ENCODE data around the gene CTNNBL1.

The CTNNBL1 gene

DNA sequence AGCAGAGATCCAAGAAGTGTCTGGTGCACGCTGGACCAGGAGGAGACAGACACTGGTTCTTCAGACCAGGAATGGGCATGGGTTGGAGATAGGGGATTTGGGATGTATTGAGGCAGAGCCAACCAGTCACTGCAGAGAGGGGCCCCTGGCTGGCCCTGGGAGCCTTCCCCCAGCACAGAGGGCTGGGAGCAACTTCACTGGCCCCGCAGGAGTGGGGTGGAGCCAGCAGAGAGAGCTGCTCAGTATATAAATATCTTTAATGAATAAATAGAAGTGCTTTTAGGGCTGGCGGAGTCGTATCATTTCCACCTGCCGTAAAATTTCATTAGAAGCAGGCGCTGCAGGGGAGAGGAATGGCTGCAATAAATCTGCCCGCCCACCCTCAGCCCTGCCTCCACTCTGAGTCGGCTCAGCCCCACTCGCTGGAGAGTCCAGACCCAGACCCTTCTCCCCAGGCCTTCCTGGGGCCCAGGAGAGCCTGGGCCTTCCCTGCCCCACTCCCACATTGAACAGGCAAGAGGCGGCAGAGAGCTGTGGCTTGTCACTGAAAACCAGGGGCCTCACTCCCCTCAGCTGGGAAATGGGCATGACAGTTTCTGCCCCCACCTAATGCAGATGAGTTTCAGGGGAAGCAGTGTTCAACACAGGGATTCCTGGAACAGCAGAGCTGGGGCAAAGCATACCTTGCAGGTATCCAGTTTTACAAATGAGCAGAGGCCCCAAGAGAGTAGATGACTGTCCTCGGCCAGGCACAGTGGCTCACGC, 185.2 kb downstream of the CTNNBL1 start:
- H2BK5ac ChIP-seq (ENCODE audit: low read depth, low read length, poor library complexity, severe bottlenecking) = no peak overlapping the region
- H3K23ac ChIP-seq (ENCODE audit: low read length in 2 of 2) = no peak overlapping the region
- H3K4ac ChIP-seq (ENCODE audit: low read depth in 1 of 2, low read length in 2 of 2) = no peak overlapping the region
- H2BK120ac ChIP-seq (ENCODE audit: low read depth, low read length) = no peak overlapping the region
- no peak overlapping the region for H2BK15ac ChIP-seq (ENCODE audit: low read depth, poor library complexity, severe bottlenecking)
- H3K14ac ChIP-seq (ENCODE audit: low read length in 2 of 2) = no peak overlapping the region
- no peak overlapping the region for H3K27ac ChIP-seq (ENCODE audit: low read length, poor library complexity, severe bottlenecking)
- no peak overlapping the region for H2BK12ac ChIP-seq (ENCODE audit: low read length in 2 of 2)
- 69% methylated on average over 11 of the region's 12 CpGs for WGBS
- H3K4me1 ChIP-seq (ENCODE audit: control insufficient read depth, insufficient read depth, low read depth, low read length) = no peaks in the 10 kb centered on the region
- no peaks in the 10 kb centered on the region for H3K79me1 ChIP-seq (replicated peaks; ENCODE audit: low read length, poor library complexity, severe bottlenecking)
- no peak overlapping the region for H4K91ac ChIP-seq (ENCODE audit: low read length)
- no peak overlapping the region for H2AFZ ChIP-seq (ENCODE audit: low read depth, low read length)
- no peak overlapping the region for H3K18ac ChIP-seq (ENCODE audit: low read depth in 1 of 2, low read length in 2 of 2)
- no peak overlapping the region for H2AK5ac ChIP-seq (ENCODE audit: low read length, severe bottlenecking)
- peaks cover 10 to 45% of the 10 kb centered on the region in 2 experiments for H3K27me3 ChIP-seq (ENCODE audit: control insufficient read depth in 1 of 2, insufficient read depth in 1 of 2, low read length in 2 of 2)
- H3K9ac ChIP-seq (ENCODE audit: low read length) = no peak overlapping the region
- H3K9me3 ChIP-seq (ENCODE audit: control insufficient read depth, low read length) = no peaks in the 10 kb centered on the region
- no peak overlapping the region for H4K8ac ChIP-seq (ENCODE audit: low read length)
- peaks cover 6 to 20% of the 10 kb centered on the region in 2 experiments for H3K36me3 ChIP-seq (ENCODE audit: control insufficient read depth in 1 of 2, insufficient read depth in 2 of 2, low read depth in 1 of 2, low read length in 2 of 2)
- H3K4me2 ChIP-seq (ENCODE audit: low read length, poor library complexity, severe bottlenecking) = no peak overlapping the region
- no peak for DNase-seq
- H3K4me3 ChIP-seq (ENCODE audit: insufficient read depth in 1 of 2, low read depth in 1 of 2, low read length in 2 of 2) = no peak overlapping the region

DNA sequence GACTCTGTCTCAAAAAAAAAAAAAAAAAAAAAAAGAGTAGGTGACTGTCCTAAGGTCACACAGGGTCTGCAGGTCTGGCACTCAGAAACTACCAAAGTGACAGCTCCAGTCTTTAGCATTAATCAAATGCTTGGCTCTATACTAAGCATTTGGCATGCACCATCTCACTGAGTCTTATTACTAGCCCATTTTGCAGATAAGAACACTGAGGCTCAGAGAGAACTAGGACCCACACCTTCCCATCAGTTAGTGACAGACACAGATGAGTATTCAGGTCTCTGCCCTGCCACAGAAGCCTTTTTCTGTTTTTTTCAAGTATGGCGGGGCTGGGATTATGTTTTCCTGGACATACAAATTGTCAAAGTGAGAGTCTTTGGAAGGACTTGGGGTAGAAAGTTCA, 186.0 kb downstream of the CTNNBL1 start:
- H2AFZ ChIP-seq (ENCODE audit: low read depth, low read length) = no peak overlapping the region
- no peak overlapping the region for H2BK5ac ChIP-seq (ENCODE audit: low read depth, low read length, poor library complexity, severe bottlenecking)
- H2BK120ac ChIP-seq (ENCODE audit: low read depth, low read length) = no peak overlapping the region
- peaks cover 10 to 47% of the 10 kb centered on the region in 2 experiments for H3K27me3 ChIP-seq (ENCODE audit: control insufficient read depth in 1 of 2, insufficient read depth in 1 of 2, low read length in 2 of 2)
- H3K18ac ChIP-seq (ENCODE audit: low read depth in 1 of 2, low read length in 2 of 2) = no peak overlapping the region
- no peak overlapping the region for H2BK12ac ChIP-seq (ENCODE audit: low read length in 2 of 2)
- DNase-seq = no peak
- no peak overlapping the region for H4K91ac ChIP-seq (ENCODE audit: low read length)
- 82% methylated on average over 1 of the region's 1 CpG for WGBS
- no peak overlapping the region for H3K14ac ChIP-seq (ENCODE audit: low read length in 2 of 2)
- no peak overlapping the region for H3K23ac ChIP-seq (ENCODE audit: low read length in 2 of 2)
- no peaks in the 10 kb centered on the region for H3K9me3 ChIP-seq (ENCODE audit: control insufficient read depth, low read length)
- H4K8ac ChIP-seq (ENCODE audit: low read length) = no peak overlapping the region
- H2BK15ac ChIP-seq (ENCODE audit: low read depth, poor library complexity, severe bottlenecking) = no peak overlapping the region
- H3K36me3 ChIP-seq (ENCODE audit: control insufficient read depth in 1 of 2, insufficient read depth in 2 of 2, low read depth in 1 of 2, low read length in 2 of 2) = peaks cover 0 to 13% of the 10 kb centered on the region in 2 experiments
- no peak overlapping the region for H3K4ac ChIP-seq (ENCODE audit: low read depth in 1 of 2, low read length in 2 of 2)
- no peak overlapping the region for H2AK5ac ChIP-seq (ENCODE audit: low read length, severe bottlenecking)
- H3K4me1 ChIP-seq (ENCODE audit: control insufficient read depth, insufficient read depth, low read depth, low read length) = no peaks in the 10 kb centered on the region
- no peak overlapping the region for H3K27ac ChIP-seq (ENCODE audit: low read length, poor library complexity, severe bottlenecking)
- no peak overlapping the region for H3K9ac ChIP-seq (ENCODE audit: low read length)
- H3K4me3 ChIP-seq (ENCODE audit: insufficient read depth in 1 of 2, low read depth in 1 of 2, low read length in 2 of 2) = no peak overlapping the region
- H3K4me2 ChIP-seq (ENCODE audit: low read length, poor library complexity, severe bottlenecking) = no peak overlapping the region
- H3K79me1 ChIP-seq (replicated peaks; ENCODE audit: low read length, poor library complexity, severe bottlenecking) = no peaks in the 10 kb centered on the region

DNA sequence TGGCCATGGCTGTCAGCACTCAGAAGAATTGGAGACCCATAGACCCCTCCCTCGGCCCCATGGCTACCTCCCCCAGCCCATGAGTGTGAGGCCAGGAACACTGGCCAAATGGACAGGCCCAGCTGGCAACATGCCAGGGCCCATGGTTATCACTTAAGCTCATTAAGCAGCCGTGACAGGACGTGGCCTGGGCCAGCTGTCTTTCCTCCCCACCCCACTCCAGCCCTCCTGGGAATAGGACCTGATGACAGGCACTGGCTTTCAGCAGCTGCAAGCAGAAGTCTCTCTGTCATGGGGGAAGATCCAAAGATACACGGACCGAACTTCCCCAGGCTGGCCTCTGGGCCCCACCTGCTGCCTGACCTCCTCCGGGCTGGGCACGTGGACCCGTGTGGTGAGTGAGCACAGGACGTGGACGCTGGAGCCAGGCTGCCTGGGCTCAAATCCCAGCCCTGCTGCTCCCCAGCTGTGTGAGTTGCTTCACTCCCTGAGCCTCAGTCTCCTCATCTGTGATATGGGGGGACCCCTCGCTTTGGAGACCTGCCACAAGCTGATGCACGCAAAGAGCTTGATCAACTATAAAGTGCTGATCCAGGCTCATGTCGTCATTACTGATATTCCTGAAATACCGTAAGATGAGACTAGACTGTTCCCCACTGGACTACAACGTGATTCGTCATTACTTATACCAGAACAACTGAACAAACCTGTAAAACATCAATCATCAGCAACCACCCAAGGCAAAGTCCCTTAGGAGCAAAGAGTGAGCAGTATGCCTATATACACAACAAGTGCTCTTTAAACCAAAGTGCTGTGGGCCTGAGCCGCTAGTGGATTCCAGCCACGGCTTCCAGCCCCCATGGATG, 187.1 kb downstream of the CTNNBL1 start:
- Histone ChIP-seq H2BK12ac (ENCODE audit: low read length in 2 of 2) (no peak overlapping the region), H3K27me3 (ENCODE audit: control insufficient read depth in 1 of 2, insufficient read depth in 1 of 2, low read length in 2 of 2) (peaks cover 10 to 50% of the 10 kb centered on the region in 2 experiments), H3K9ac (ENCODE audit: low read length) (no peak overlapping the region), H2BK15ac (ENCODE audit: low read depth, poor library complexity, severe bottlenecking) (no peak overlapping the region), H3K4me1 (ENCODE audit: control insufficient read depth, insufficient read depth, low read depth, low read length) (no peaks in the 10 kb centered on the region), H3K4me2 (ENCODE audit: low read length, poor library complexity, severe bottlenecking) (no peak overlapping the region), H2AK5ac (ENCODE audit: low read length, severe bottlenecking) (no peak overlapping the region), H2BK5ac (ENCODE audit: low read depth, low read length, poor library complexity, severe bottlenecking) (no peak overlapping the region), H2BK120ac (ENCODE audit: low read depth, low read length) (no peak overlapping the region), H2AFZ (ENCODE audit: low read depth, low read length) (no peak overlapping the region), H3K4me3 (ENCODE audit: insufficient read depth in 1 of 2, low read depth in 1 of 2, low read length in 2 of 2) (no peak overlapping the region), H3K36me3 (ENCODE audit: control insufficient read depth in 1 of 2, insufficient read depth in 2 of 2, low read depth in 1 of 2, low read length in 2 of 2) (peaks cover 0 to 3% of the 10 kb centered on the region in 2 experiments), H3K14ac (ENCODE audit: low read length in 2 of 2) (no peak overlapping the region), H3K4ac (ENCODE audit: low read depth in 1 of 2, low read length in 2 of 2) (no peak overlapping the region), H3K27ac (ENCODE audit: low read length, poor library complexity, severe bottlenecking) (no peak overlapping the region), H4K8ac (ENCODE audit: low read length) (no peak overlapping the region), H3K18ac (ENCODE audit: low read depth in 1 of 2, low read length in 2 of 2) (no peak overlapping the region), H3K9me3 (ENCODE audit: control insufficient read depth, low read length) (no peaks in the 10 kb centered on the region), H3K79me1 (replicated peaks; ENCODE audit: low read length, poor library complexity, severe bottlenecking) (no peaks in the 10 kb centered on the region), H3K23ac (ENCODE audit: low read length in 2 of 2) (no peak overlapping the region), H4K91ac (ENCODE audit: low read length) (no peak overlapping the region)
- DNase-seq = no peak
- 70% methylated on average over 18 of the region's 18 CpGs for WGBS

All from mesenchymal stem cell (in vitro differentiated cells and primary cell).